Stimulated activated CD4-positive, alpha-beta T cell treated with anti-CD3 and anti-CD28 coated beads, Interleukin-15, amount 100 ng/mL, for 24 hours (primary cell): ENCODE measurements around the gene SLC25A11.

Experiments
- DNase-seq: peaks from one replicate; pipeline ENCODE4 v3.0.0-alpha.2; 2020

The SLC25A11 gene

GRCh38 chr17:4893272-4893671, 46.6 kb downstream of the SLC25A11 start:
- no peak for DNase-seq

GRCh38 chr17:4892499-4893221, 47.2 kb downstream of the SLC25A11 start:
- DNase-seq = no peak

DNA sequence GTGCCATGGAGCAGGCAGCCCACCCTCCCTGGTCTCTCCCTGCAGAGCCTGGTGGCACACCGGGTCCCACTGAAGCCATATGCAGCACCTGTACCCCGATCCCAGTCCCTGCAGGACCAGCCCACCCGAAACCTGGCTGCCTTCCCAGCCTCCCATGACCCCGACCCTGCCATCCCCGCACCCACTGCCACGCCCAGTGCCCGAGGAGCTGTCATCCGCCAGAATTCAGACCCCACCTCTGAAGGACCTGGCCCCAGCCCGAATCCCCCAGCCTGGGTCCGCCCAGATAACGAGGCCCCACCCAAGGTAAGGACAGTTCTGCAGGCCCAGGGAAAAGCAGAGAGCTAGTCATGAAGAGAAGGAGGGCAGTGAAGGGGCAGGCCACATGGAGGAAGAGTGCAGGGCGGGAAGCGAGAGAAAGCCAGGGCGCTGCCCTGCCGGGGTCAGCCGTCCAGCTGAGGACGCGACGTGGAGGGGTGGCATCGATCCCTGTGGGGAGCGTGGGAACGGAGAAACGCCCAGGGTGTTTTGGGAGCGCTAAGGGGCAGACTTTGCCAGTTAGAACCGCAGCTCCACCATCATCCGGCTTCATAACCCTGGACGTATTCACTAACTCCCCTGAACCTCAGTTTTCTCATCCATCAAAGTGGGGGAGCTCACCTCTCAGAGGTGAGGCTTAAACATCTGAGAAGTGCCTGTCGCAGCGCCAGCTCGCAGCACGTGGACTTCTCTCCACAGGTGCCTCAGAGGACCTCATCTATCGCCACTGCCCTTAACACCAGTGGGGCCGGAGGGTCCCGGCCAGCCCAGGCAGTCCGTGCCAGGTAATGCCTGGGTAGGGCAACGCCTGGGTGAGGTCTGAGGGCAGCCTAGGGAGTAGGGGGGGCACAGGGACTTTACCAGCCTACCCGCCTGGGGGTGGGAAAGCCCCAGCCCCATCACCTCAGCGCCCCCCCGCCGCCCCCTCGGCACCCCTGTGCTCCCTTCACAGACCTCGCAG, 48.1 kb downstream of the SLC25A11 start:
- DNase-seq = no peak

- no peak for DNase-seq
These were observed 52.3 kb downstream of the SLC25A11 start for GRCh38 chr17:4887581-4887980.
